ENCODE measurements around the gene TUBB2A.

TUBB2A gene

DNA sequence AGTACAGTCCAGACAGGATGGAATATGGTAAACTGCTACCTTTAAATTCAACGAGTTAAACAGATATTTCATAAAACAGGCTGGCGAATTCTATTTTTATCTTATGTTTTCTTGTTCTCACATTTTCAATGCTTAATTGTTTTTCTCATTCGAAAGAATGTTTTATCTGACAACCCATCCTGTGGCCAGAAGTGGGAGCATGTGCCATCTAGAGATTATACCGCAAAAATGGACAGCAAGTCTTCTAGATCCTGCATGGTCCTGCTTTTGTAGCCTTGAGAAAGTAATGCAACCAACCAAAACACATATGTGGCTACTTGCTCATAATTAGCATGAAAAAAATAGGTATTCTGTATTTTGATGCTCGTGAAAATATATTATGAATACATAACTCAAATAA, 39.4 kb upstream of the TUBB2A start:
- no peaks in the 10 kb centered on the region for H3K9me3 ChIP-seq (ENCODE audit: control insufficient read depth, low read length)
- no peak overlapping the region for H2AFZ ChIP-seq
- no peaks in the 10 kb centered on the region for H3K79me2 ChIP-seq
- no peaks in the 10 kb centered on the region for H3K4me1 ChIP-seq
- no peak overlapping the region for H3K27ac ChIP-seq
- H3K9ac ChIP-seq, result no peak overlapping the region
- no peak overlapping the region for H3K4me2 ChIP-seq (ENCODE audit: low read length)
- H3K4me3 ChIP-seq (ENCODE audit: low read depth, low read length), result no peak overlapping the region
- TF ChIP-seq, protein P1, sequence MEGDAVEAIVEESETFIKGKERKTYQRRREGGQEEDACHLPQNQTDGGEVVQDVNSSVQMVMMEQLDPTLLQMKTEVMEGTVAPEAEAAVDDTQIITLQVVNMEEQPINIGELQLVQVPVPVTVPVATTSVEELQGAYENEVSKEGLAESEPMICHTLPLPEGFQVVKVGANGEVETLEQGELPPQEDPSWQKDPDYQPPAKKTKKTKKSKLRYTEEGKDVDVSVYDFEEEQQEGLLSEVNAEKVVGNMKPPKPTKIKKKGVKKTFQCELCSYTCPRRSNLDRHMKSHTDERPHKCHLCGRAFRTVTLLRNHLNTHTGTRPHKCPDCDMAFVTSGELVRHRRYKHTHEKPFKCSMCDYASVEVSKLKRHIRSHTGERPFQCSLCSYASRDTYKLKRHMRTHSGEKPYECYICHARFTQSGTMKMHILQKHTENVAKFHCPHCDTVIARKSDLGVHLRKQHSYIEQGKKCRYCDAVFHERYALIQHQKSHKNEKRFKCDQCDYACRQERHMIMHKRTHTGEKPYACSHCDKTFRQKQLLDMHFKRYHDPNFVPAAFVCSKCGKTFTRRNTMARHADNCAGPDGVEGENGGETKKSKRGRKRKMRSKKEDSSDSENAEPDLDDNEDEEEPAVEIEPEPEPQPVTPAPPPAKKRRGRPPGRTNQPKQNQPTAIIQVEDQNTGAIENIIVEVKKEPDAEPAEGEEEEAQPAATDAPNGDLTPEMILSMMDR (IDR thresholded peaks at IDR 0.05), result no peak
- no peaks in the 10 kb centered on the region for H3K36me3 ChIP-seq (ENCODE audit: control insufficient read depth, insufficient read depth, low read length)
- no peaks in the 10 kb centered on the region for H3K27me3 ChIP-seq (ENCODE audit: control insufficient read depth, insufficient read depth, low read length)

DNA sequence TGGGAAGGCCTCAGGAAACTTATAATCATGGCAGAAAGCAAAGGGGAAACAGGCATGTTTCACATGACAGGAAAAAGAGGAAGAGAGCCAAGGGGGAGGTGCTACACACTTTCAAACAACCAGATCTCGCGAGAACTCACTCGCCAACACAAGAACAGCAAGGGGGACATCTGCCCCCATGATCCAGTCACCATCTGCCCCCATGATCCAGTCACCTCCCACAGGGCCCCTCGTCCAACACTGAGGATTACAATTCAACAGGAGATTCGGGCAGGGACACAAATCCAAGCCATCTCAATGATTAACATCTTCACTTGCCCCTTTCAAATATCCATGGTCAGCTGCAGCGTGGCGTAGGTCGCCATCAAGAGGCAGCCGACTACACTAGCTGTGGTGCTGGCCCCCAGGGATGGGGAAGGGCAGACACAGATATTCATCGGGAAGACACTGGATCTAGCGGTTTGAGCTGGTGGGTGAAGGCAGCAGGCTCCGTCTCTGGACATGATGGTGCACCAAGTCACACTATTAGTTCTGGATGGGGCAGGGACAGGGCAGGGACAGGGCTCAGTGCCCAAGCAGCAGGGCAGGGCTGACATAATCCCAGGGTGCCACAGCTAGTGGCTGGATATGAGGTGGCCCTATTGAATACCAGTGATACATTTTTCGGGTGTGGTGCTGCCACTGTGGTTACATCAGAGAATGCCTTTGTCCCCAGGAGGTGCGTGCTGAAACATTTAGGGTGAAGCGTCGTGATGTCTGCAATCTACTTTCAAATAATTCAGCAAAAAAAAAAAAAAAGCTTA, 38.6 kb upstream of the TUBB2A start:
- no peak overlapping the region for H3K9ac ChIP-seq
- H3K4me1 ChIP-seq, result no peaks in the 10 kb centered on the region
- H3K27me3 ChIP-seq (ENCODE audit: control insufficient read depth, insufficient read depth, low read length), result no peaks in the 10 kb centered on the region
- no peak overlapping the region for H2AFZ ChIP-seq
- TF ChIP-seq, protein P1 (IDR thresholded peaks at IDR 0.05), result no peak
- no peak overlapping the region for H3K4me3 ChIP-seq (ENCODE audit: low read depth, low read length)
- H3K79me2 ChIP-seq, result no peaks in the 10 kb centered on the region
- no peak overlapping the region for H3K27ac ChIP-seq
- H3K36me3 ChIP-seq (ENCODE audit: control insufficient read depth, insufficient read depth, low read length), result no peaks in the 10 kb centered on the region
- no peak overlapping the region for H3K4me2 ChIP-seq (ENCODE audit: low read length)
- H3K9me3 ChIP-seq (ENCODE audit: control insufficient read depth, low read length), result no peaks in the 10 kb centered on the region

DNA sequence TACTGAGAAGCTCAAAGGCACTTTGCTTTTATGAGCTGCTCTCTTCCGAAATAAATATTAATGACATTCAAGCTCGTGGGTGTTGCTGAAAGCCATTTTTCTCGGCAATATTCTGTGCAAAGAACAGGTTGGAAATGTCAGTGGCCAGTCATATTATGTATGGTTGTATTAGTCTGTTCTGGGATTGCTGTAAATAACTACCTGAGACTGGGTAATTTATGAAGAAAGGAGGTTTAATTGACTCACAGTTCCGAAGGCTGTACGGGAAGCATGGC, 38.0 kb upstream of the TUBB2A start:
- Histone ChIP-seq H3K27ac (no peak overlapping the region), H3K79me2 (no peaks in the 10 kb centered on the region), H3K36me3 (ENCODE audit: control insufficient read depth, insufficient read depth, low read length) (no peaks in the 10 kb centered on the region), H3K27me3 (ENCODE audit: control insufficient read depth, insufficient read depth, low read length) (no peaks in the 10 kb centered on the region), H3K9ac (no peak overlapping the region), H3K9me3 (ENCODE audit: control insufficient read depth, low read length) (no peaks in the 10 kb centered on the region), H3K4me2 (ENCODE audit: low read length) (no peak overlapping the region), H2AFZ (no peak overlapping the region), H3K4me3 (ENCODE audit: low read depth, low read length) (no peak overlapping the region), H3K4me1 (no peaks in the 10 kb centered on the region)
- TF ChIP-seq, protein P1 (IDR thresholded peaks at IDR 0.05), result no peak

DNA sequence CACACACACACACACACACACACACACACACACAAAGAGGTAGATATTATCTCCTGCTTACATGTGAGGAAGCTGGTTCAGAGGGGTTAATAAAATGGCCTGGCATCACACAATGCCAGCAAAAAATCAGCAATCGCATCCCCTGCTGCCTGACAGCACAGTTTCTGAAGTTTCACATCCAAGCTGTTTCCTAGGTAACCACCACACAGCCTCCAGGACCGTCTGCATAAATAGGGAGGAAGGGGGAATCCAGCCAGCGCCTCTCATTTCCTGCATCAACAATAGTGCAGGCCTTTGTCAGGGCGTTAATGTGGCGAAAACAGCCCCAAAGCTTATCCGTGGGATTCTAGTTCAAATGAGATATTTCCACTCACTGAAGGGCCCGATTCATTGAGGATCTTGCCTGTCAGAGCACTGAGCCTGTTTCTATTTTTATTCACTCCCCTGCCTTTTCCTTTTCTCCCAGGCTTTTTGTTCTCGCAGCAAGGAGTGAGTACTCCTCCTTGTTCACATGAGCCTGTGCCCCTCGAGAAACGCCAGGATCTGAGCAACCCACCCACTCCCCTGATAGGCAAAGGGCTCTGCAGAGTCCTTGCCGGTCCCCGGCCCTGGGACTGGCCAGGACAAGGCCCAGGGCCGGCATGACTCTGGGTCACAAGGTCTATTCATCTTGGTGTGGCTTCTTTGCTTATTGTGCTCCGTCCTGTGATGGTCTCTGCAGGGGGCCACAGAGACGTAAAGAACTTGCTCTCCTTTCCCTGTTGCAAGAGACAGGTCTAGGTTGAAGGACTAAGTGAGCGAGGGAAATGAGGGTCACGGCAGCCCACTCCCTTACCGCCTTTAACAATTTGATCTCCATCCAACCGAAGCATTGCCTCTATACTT, 37.4 kb upstream of the TUBB2A start:
- TF ChIP-seq, protein P1 (IDR thresholded peaks at IDR 0.05), result no peak
- H3K27me3 ChIP-seq (ENCODE audit: control insufficient read depth, insufficient read depth, low read length), result no peaks in the 10 kb centered on the region
- no peaks in the 10 kb centered on the region for H3K9me3 ChIP-seq (ENCODE audit: control insufficient read depth, low read length)
- no peaks in the 10 kb centered on the region for H3K4me1 ChIP-seq
- no peak overlapping the region for H3K4me3 ChIP-seq (ENCODE audit: low read depth, low read length)
- no peak overlapping the region for H3K4me2 ChIP-seq (ENCODE audit: low read length)
- H3K27ac ChIP-seq, result no peak overlapping the region
- no peak overlapping the region for H2AFZ ChIP-seq
- no peaks in the 10 kb centered on the region for H3K36me3 ChIP-seq (ENCODE audit: control insufficient read depth, insufficient read depth, low read length)
- H3K79me2 ChIP-seq, result no peaks in the 10 kb centered on the region
- H3K9ac ChIP-seq, result no peak overlapping the region

Measured in parathyroid adenoma (tissue), 2 donors.